ENCODE results near the gene HERC5. TPM values are rescaled to one million over a fixed set of nuclear protein-coding genes. Genes with fewer than 3 reads are reported as not detected.

The HERC5 gene
- total RNA-seq, 1 donor from 2014 or later, result 2.6 TPM

DNA sequence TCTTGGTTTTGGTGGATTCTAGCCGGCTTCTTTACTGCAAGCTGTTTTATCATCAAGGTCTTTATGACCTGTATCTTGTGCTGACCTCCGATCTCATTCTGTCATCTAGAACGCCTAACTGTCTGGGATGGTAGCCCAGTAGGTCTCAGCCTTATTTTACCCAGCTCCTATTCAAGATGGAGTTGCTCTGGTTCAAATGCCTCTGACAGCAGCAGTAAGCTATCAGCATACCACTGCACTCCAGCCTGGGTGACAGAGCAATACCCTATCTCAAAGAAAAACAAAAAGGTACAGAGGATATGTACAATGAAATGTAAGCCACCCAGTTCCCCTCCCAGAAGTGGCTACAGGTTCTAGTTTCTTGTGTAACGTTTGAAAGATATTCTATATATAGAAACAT is 42.2 kb upstream of the HERC5 start:
- intact Hi-C loops (cut with micrococcal nuclease), result no loop called here
- peaks cover 33% of the 10 kb centered on the region for H3K36me3 ChIP-seq
- DNase-seq, result no peak
- H3K4me1 ChIP-seq, result no peaks in the 10 kb centered on the region
- no peaks in the 10 kb centered on the region for H3K27me3 ChIP-seq (ENCODE audit: low read depth)
- no peak overlapping the region for H3K27ac ChIP-seq (replicated peaks)
- H3K9me3 ChIP-seq (replicated peaks), result no peaks in the 10 kb centered on the region
- TF ChIP-seq, protein P1, sequence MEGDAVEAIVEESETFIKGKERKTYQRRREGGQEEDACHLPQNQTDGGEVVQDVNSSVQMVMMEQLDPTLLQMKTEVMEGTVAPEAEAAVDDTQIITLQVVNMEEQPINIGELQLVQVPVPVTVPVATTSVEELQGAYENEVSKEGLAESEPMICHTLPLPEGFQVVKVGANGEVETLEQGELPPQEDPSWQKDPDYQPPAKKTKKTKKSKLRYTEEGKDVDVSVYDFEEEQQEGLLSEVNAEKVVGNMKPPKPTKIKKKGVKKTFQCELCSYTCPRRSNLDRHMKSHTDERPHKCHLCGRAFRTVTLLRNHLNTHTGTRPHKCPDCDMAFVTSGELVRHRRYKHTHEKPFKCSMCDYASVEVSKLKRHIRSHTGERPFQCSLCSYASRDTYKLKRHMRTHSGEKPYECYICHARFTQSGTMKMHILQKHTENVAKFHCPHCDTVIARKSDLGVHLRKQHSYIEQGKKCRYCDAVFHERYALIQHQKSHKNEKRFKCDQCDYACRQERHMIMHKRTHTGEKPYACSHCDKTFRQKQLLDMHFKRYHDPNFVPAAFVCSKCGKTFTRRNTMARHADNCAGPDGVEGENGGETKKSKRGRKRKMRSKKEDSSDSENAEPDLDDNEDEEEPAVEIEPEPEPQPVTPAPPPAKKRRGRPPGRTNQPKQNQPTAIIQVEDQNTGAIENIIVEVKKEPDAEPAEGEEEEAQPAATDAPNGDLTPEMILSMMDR (IDR thresholded peaks at IDR 0.05; ENCODE audit: borderline replicate concordance), result no peak
- H3K4me3 ChIP-seq, result no peak overlapping the region

DNA sequence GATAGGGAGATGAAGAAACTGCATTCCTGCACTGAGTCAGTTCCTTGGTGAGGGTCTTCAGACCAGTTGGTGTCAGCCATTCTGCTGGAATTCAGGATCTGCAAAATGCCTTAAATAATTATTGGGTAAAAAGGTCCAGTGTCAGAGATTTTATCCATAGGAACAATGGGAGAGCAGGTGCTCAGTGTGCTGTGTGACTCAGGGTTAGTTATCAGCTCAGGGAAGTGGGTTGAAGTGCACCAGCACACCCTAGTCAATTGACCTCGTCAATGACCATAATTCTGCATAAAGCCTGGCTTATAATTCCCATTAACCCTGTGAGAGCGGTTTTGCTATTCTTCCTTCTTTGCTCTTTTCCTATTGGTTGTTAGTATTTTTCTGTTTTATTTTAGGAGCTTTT is 40.9 kb upstream of the HERC5 start:
- no peak overlapping the region for H3K27ac ChIP-seq (replicated peaks)
- DNase-seq, result no peak
- TF ChIP-seq, protein P1 (IDR thresholded peaks at IDR 0.05; ENCODE audit: borderline replicate concordance), result no peak
- H3K4me1 ChIP-seq, result no peaks in the 10 kb centered on the region
- no peak overlapping the region for H3K4me3 ChIP-seq
- intact Hi-C loops (cut with micrococcal nuclease), result no loop called here
- no peaks in the 10 kb centered on the region for H3K27me3 ChIP-seq (ENCODE audit: low read depth)
- H3K36me3 ChIP-seq, result peaks cover 35% of the 10 kb centered on the region
- H3K9me3 ChIP-seq (replicated peaks), result no peaks in the 10 kb centered on the region

DNA sequence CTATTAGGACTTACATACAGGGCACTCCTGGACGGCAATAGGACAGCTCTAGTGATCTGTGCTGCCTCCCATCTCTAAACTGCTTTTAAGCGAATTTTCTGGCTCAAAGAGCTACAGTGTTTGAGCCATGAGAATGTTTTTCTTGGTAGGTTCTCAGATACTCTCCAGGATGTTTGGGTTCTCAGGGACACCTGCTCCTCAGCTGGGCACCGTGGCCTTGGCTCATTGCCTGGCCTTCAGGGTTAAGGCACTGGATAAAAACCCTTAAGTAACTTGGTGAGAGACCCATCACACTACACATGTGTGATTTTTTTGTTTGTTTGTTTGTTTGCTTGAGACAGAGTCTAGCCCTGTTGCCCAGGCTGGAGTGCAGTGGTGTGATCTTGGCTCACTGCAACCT is 38.5 kb upstream of the HERC5 start:
- TF ChIP-seq, protein P1 (IDR thresholded peaks at IDR 0.05; ENCODE audit: borderline replicate concordance), result no peak
- Histone ChIP-seq H3K9me3 (replicated peaks) (peaks cover 4% of the 10 kb centered on the region), H3K4me3 (no peak overlapping the region), H3K27ac (replicated peaks) (no peak overlapping the region), H3K27me3 (ENCODE audit: low read depth) (no peaks in the 10 kb centered on the region), H3K36me3 (peaks cover 27% of the 10 kb centered on the region), H3K4me1 (no peaks in the 10 kb centered on the region)
- intact Hi-C loops (cut with micrococcal nuclease), result no loop called here
- DNase-seq, result no peak

DNA sequence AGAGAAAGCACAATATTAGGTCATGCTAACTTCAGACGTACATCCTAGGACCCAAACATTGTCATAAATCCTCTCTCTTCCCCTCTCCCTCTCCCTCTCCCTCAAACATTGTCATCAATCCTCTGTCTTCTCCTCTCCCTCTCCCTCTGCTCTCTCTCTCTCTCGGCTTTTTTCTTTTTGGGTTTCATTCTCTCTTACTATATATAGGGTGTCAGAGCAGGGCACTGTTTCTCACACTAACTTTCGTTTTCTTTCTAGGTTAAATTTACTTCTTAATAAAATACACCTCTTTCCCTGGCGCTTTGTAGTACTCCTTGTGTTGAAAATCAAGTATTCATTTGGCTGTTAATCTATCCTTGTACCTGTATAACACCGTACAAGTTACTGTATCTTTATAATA is 37.0 kb upstream of the HERC5 start:
- no peak for DNase-seq
- H3K4me1 ChIP-seq, result no peaks in the 10 kb centered on the region
- intact Hi-C loops (cut with micrococcal nuclease), result no loop called here
- H3K9me3 ChIP-seq (replicated peaks), result peaks cover 4% of the 10 kb centered on the region
- TF ChIP-seq, protein P1 (IDR thresholded peaks at IDR 0.05; ENCODE audit: borderline replicate concordance), result no peak
- no peak overlapping the region for H3K4me3 ChIP-seq
- H3K27ac ChIP-seq (replicated peaks), result no peak overlapping the region
- H3K36me3 ChIP-seq, result peaks cover 17% of the 10 kb centered on the region
- H3K27me3 ChIP-seq (ENCODE audit: low read depth), result no peaks in the 10 kb centered on the region

DNA sequence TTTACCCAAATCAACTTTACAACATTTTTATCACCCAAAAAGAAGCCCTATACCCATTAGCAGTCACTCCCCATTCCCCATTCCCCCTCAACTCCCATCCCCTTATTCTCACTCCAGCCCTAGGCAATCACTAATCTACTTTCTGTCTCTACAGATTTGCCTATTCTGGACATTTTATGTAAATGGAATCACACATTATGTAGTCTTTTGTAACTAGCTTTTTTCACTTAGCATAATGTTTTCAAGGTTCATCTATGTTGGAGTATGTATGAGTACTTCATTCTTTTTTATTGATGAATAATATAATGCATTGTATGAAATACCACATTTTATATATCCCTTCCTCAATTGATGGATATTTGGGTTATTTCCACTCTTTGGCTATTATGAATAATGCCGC is 36.1 kb upstream of the HERC5 start:
- peaks cover 23% of the 10 kb centered on the region for H3K36me3 ChIP-seq
- no peaks in the 10 kb centered on the region for H3K27me3 ChIP-seq (ENCODE audit: low read depth)
- H3K4me1 ChIP-seq, result no peaks in the 10 kb centered on the region
- H3K9me3 ChIP-seq (replicated peaks), result peaks cover 4% of the 10 kb centered on the region
- TF ChIP-seq, protein P1 (IDR thresholded peaks at IDR 0.05; ENCODE audit: borderline replicate concordance), result no peak
- no peak overlapping the region for H3K4me3 ChIP-seq
- H3K27ac ChIP-seq (replicated peaks), result no peak overlapping the region
- intact Hi-C loops (cut with micrococcal nuclease), result no loop called here
- DNase-seq, result no peak

DNA sequence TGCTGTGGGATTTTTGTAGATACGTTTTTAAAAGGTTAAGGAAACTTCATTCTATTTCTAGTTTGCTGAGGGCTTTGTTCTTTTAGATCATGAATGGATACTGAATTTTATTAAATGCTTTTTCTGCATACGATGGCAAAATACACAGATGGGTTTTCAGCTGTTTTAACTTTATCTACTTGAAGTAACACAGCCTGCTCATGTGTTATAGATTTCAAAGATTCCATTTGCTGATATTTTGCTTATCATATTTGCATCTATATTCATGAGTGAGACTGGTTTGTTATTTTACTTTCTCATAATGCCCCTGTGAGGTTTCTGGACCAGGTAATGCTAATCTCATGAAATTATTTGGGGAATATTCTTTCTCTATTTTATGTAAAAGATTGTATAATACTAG is 34.5 kb upstream of the HERC5 start:
- Histone ChIP-seq H3K4me1 (no peaks in the 10 kb centered on the region), H3K27me3 (ENCODE audit: low read depth) (no peaks in the 10 kb centered on the region), H3K27ac (replicated peaks) (no peak overlapping the region), H3K36me3 (peaks cover 28% of the 10 kb centered on the region), H3K4me3 (no peak overlapping the region), H3K9me3 (replicated peaks) (peaks cover 4% of the 10 kb centered on the region)
- no peak for DNase-seq
- TF ChIP-seq, protein P1 (IDR thresholded peaks at IDR 0.05; ENCODE audit: borderline replicate concordance), result no peak
- intact Hi-C loops (cut with micrococcal nuclease), result no loop called here
